GM18526 (cell line): ENCODE measurements around the gene CDC42EP3.

Experiments
- POLR2A ChIP-seq: IDR thresholded peaks from 3 replicates; pipeline ENCODE4 v1.6.1; 2011; ENCODE audit not compliant: insufficient read length; ENCODE audit errors: extremely low read depth

The CDC42EP3 gene

GRCh38 chr2:37635504-37636380, 35.7 kb downstream of the CDC42EP3 start:
- no peak for TF ChIP-seq POLR2A

- TF ChIP-seq POLR2A: no peak
Observed at GRCh38 chr2:37634914-37635503, 36.4 kb downstream of the CDC42EP3 start.

GRCh38 chr2:37633845-37634244, 37.6 kb downstream of the CDC42EP3 start:
- no peak for TF ChIP-seq POLR2A

- no peak for TF ChIP-seq POLR2A
Observed at GRCh38 chr2:37633234-37633633, 38.2 kb downstream of the CDC42EP3 start.

- TF ChIP-seq POLR2A: no peak
Observed at GRCh38 chr2:37632310-37632709, 39.1 kb downstream of the CDC42EP3 start.

- no peak for TF ChIP-seq POLR2A
Observed at GRCh38 chr2:37631698-37632097, 39.7 kb downstream of the CDC42EP3 start.

- no peak for TF ChIP-seq POLR2A
Observed at GRCh38 chr2:37631292-37631691, 40.1 kb downstream of the CDC42EP3 start.

GRCh38 chr2:37630776-37631175, 40.7 kb downstream of the CDC42EP3 start:
- TF ChIP-seq POLR2A: no peak

GRCh38 chr2:37630301-37630700, 41.1 kb downstream of the CDC42EP3 start:
- no peak for TF ChIP-seq POLR2A

GRCh38 chr2:37629529-37629928, 41.9 kb downstream of the CDC42EP3 start:
- TF ChIP-seq POLR2A: no peak

- no peak for TF ChIP-seq POLR2A
Observed at GRCh38 chr2:37627710-37628109, 43.7 kb downstream of the CDC42EP3 start.

GRCh38 chr2:37625796-37626571, 45.5 kb downstream of the CDC42EP3 start:
- no peak for TF ChIP-seq POLR2A

- TF ChIP-seq POLR2A: no peak
Observed at GRCh38 chr2:37625156-37625555, 46.3 kb downstream of the CDC42EP3 start.

GRCh38 chr2:37623971-37624900, 47.2 kb downstream of the CDC42EP3 start:
- TF ChIP-seq POLR2A: no peak

GRCh38 chr2:37623406-37623805, 48.0 kb downstream of the CDC42EP3 start:
- no peak for TF ChIP-seq POLR2A
